OCI-LY7 (cell line): ENCODE data around the gene JADE3.

ENCODE experiments used
- EZH2phosphoT487 ChIP-seq: fragments of 200-600 bp; sonication (generic); IDR thresholded peaks from 2 replicates; pipeline ENCODE4 v1.6.1; 2018; ENCODE audit warnings: low read depth, borderline replicate concordance, mild to moderate bottlenecking, mixed run types, antibody characterized with exemption, low read length, moderate library complexity, mixed read lengths
- TF ChIP-seq, protein P1 (sequence below): fragments of 200-600 bp; sonication (generic); conservative IDR thresholded peaks from 2 replicates; pipeline ENCODE4 v1.5.1; 2014; ENCODE audit warnings: mild to moderate bottlenecking, antibody characterized with exemption, low read length, moderate library complexity, mixed read lengths

DNA sequence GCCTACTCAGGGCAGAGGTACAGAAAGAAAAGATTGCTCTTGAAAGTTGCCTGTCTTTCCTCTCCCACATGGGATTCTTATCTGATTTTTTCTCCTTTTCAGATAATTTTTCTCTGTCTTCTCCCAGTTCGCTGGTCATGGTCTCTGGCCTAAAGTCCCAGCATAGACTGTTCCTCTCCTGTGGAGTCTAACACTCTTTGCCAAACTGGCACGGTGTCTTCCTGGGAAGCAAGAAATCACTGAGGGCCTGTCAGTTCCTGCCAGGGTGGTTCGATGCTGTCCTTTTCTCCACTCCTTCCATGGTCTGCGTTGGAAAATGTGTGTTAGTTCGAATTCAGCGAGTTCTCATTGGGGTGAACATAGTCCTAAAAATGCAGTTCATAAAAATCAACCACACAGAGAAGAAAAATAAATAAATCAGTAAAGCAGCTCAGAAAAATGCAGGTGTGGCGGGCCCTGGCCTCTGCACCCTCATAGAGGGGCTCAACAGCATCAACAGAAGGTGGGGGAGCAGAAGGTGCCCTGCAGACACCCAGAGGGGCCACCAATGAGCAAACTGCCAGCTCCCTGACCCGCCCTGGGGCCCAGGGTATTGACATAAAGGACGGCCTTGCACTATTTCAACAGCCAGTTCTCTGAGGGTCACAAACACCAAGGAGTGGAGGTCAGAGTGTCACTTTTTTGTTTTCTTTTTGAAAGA is 168.1 kb downstream of the JADE3 start:
- TF ChIP-seq, protein P1, sequence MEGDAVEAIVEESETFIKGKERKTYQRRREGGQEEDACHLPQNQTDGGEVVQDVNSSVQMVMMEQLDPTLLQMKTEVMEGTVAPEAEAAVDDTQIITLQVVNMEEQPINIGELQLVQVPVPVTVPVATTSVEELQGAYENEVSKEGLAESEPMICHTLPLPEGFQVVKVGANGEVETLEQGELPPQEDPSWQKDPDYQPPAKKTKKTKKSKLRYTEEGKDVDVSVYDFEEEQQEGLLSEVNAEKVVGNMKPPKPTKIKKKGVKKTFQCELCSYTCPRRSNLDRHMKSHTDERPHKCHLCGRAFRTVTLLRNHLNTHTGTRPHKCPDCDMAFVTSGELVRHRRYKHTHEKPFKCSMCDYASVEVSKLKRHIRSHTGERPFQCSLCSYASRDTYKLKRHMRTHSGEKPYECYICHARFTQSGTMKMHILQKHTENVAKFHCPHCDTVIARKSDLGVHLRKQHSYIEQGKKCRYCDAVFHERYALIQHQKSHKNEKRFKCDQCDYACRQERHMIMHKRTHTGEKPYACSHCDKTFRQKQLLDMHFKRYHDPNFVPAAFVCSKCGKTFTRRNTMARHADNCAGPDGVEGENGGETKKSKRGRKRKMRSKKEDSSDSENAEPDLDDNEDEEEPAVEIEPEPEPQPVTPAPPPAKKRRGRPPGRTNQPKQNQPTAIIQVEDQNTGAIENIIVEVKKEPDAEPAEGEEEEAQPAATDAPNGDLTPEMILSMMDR: no peak
- no peak for TF ChIP-seq EZH2phosphoT487
